ENCODE measurements around the gene TAS1R2.

- TF ChIP-seq CTCF (IDR thresholded peaks at IDR 0.05; ENCODE audit: control extremely low read depth in 1 of 3, insufficient read depth in 1 of 3, low read depth in 1 of 3, low read length in 3 of 3) (no peak), KDM5A (IDR thresholded peaks at IDR 0.05; ENCODE audit: low read length) (no peak), NRF1 (IDR thresholded peaks at IDR 0.05; ENCODE audit: low read depth, low read length) (no peak), SRF (IDR thresholded peaks at IDR 0.05; ENCODE audit: low read depth, low read length) (no peak), PHF8 (conservative IDR thresholded peaks at IDR 0.05; ENCODE audit: low read depth, low read length) (no peak), KDM1A (IDR thresholded peaks at IDR 0.05; ENCODE audit: borderline replicate concordance, low read length) (no peak), CBX5 (IDR thresholded peaks at IDR 0.05; ENCODE audit: low read depth, low read length) (no peak), CBX8 (IDR thresholded peaks at IDR 0.05; ENCODE audit: borderline replicate concordance, low read depth, low read length) (no peak), POLR2A (IDR thresholded peaks at IDR 0.05; ENCODE audit: control extremely low read depth in 1 of 2, low read depth in 2 of 2, low read length in 2 of 2) (no peak), ASH2L (IDR thresholded peaks at IDR 0.05; ENCODE audit: low read length) (no peak)
These were observed 1.6 kb upstream of the TAS1R2 start for GRCh38 chr1:18861082-18861481.
